GM18502 (cell line): ENCODE data around the gene KDM2B.

ENCODE experiments used
- ATAC-seq: cut with Tn5 transposase; IDR thresholded peaks from one replicate; pipeline ENCODE4 v1.9.1; 2021; ENCODE audit warnings: mild to moderate bottlenecking; ENCODE audit not compliant: unreplicated experiment, poor library complexity

KDM2B gene

GRCh38 chr12:121580959-121581685 is at the start of gene KDM2B:
Gene KDM2B (minus strand): TSS chr12:121581023. CDS start chr12:121580911, 112 bp downstream.
- ATAC-seq: no peak

GRCh38 chr12:121628536-121628935 is 47.7 kb upstream of the KDM2B start:
- ATAC-seq: no peak

GRCh38 chr12:121628037-121628436 is 47.2 kb upstream of the KDM2B start:
- no peak for ATAC-seq

- peak; percentile 37 for ATAC-seq
Measured at GRCh38 chr12:121626853-121627640, 46.2 kb upstream of the KDM2B start.

GRCh38 chr12:121626087-121626852 is 45.4 kb upstream of the KDM2B start, which contains the start of gene ORAI1:
Gene ORAI1 (plus strand): TSS chr12:121626530.
- peak; percentile 70 for ATAC-seq

- no peak for ATAC-seq
Measured at GRCh38 chr12:121620333-121620891, 39.6 kb upstream of the KDM2B start.

- no peak for ATAC-seq
Measured at GRCh38 chr12:121618659-121619233, 37.9 kb upstream of the KDM2B start.

- ATAC-seq: no peak
Measured at GRCh38 chr12:121614872-121615467, 34.1 kb upstream of the KDM2B start.

GRCh38 chr12:121613462-121613861 is 32.6 kb upstream of the KDM2B start:
- no peak for ATAC-seq

GRCh38 chr12:121611306-121611705 is 30.5 kb upstream of the KDM2B start:
- no peak for ATAC-seq

- ATAC-seq: no peak
Measured at GRCh38 chr12:121610239-121611149, 29.7 kb upstream of the KDM2B start.

GRCh38 chr12:121608301-121608700 is 27.5 kb upstream of the KDM2B start:
- no peak for ATAC-seq

GRCh38 chr12:121603581-121603980 is 22.8 kb upstream of the KDM2B start:
- ATAC-seq: no peak

GRCh38 chr12:121602766-121603165 is 21.9 kb upstream of the KDM2B start:
- no peak for ATAC-seq

- ATAC-seq: no peak
Measured at GRCh38 chr12:121600702-121601336, 20.0 kb upstream of the KDM2B start.

GRCh38 chr12:121596526-121596925 is 15.7 kb upstream of the KDM2B start:
- ATAC-seq: no peak

GRCh38 chr12:121595520-121595919 is 14.7 kb upstream of the KDM2B start:
- no peak for ATAC-seq

GRCh38 chr12:121592320-121592719 is 11.5 kb upstream of the KDM2B start:
- ATAC-seq: no peak
